ENCODE results near the gene CATSPERZ. TPM values are rescaled to one million over a fixed set of nuclear protein-coding genes. Genes with fewer than 3 reads are reported as not detected.

CATSPERZ gene
- total and polyA plus RNA-seq, 2 of the 13 experiments (the other 11 are each of a cell fraction or from before 2014, with no cell fraction given) = 0.22 to 0.48 TPM

GRCh38 chr11:64284962-64285884 lies 14.9 kb upstream of the CATSPERZ start, which contains the start of gene GPR137 (continued):
- TF ChIP-seq ZNF318 (CRISPR knock-in tag; IDR thresholded peaks at IDR 0.05) (no peak), ELF1 (CRISPR knock-in tag; IDR thresholded peaks at IDR 0.05) (peak; percentile 81), RFX5 (IDR thresholded peaks at IDR 0.05; ENCODE audit: low read depth, low read length) (no peak), ZNF331 (CRISPR knock-in tag; IDR thresholded peaks at IDR 0.05) (no peak), ZNF430 (CRISPR knock-in tag; IDR thresholded peaks at IDR 0.05) (peak; percentile 32; the same call in 1 of the 2 replicates), LRRFIP1 (CRISPR knock-in tag; conservative IDR thresholded peaks at IDR 0.05) (no peak), ZNF678 (CRISPR knock-in tag; IDR thresholded peaks at IDR 0.05) (no peak), ZNF484 (CRISPR knock-in tag; IDR thresholded peaks at IDR 0.05; ENCODE audit: borderline replicate concordance, low read depth) (no peak), HMG20B (CRISPR knock-in tag; conservative IDR thresholded peaks at IDR 0.05) (no peak), GATAD1 (CRISPR knock-in tag; IDR thresholded peaks at IDR 0.05) (peak; percentile 40; the same call in 1 of the 2 replicates), POGK (CRISPR knock-in tag; conservative IDR thresholded peaks at IDR 0.05) (no peak), ZNF709 (CRISPR knock-in tag; IDR thresholded peaks at IDR 0.05) (no peak)

Measured in HepG2 (cell line).